ENCODE results near the gene EWSR1. TPM values are rescaled to one million over a fixed set of nuclear protein-coding genes. Genes with fewer than 3 reads are reported as not detected.

Gene EWSR1
- total RNA-seq, 2 experiments from 2014 or later: 292 to 309 TPM

DNA sequence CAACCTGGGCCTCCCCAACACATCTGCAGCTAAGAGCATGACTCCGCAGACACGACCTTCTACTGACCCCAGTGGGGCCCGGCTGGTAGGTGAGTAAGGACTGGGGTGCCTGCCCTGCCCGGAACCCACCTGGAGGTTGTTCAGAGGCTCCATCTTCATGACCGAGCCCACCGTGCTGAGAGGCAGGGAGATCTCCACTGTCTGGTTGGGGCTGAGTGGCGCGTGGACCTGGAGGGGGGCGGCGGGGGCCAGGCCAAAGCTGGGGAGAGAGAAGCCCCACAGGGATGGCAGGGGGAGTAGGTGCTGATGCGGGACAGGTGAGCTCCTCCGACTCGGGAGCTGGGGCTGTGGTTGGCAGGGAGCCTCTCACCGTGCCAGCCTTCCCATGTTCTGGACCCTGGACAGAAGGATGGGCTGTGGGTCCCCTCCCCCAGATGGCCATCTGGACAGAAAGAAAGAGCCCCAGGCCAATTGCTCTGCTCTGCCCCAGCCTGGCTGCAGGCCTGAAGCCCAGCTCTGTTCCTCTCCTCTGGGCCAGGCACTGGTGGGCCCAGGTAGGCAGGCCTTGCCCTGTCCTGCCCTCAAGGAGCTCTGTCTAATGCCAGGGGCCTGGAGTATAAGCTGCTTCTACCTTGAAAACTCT, 63.7 kb downstream of the EWSR1 start:
- Histone ChIP-seq H3K27me3 (ENCODE audit: control insufficient read depth in 1 of 2, insufficient read depth in 2 of 2, low read length in 2 of 2) (no peaks in the 10 kb centered on the region), H3K27ac (ENCODE audit: low read depth in 1 of 2, low read length in 2 of 2) (no peak overlapping the region), H3K4me1 (ENCODE audit: insufficient read depth, low read length) (no peaks in the 10 kb centered on the region), H3K36me3 (ENCODE audit: insufficient read depth, low read length) (peaks cover 65% of the 10 kb centered on the region), H3K4me3 (ENCODE audit: low read length) (no peak overlapping the region), H3K9me3 (ENCODE audit: control insufficient read depth in 1 of 2, insufficient read depth in 1 of 2, low read length in 2 of 2) (no peaks in the 10 kb centered on the region)
- Mint-ChIP-seq H3K27ac (no peak overlapping the region), H3K9me3 (no peaks in the 10 kb centered on the region), H3K27me3 (no peaks in the 10 kb centered on the region), H3K36me3 (ENCODE audit: low read depth) (peaks cover 55% of the 10 kb centered on the region), H3K4me3 (no peak overlapping the region), H3K4me1 (ENCODE audit: low read depth) (no peaks in the 10 kb centered on the region)
- intact Hi-C loops (cut with DNase I, micrococcal nuclease): no loop called here
- ChIA-PET CTCF (no interaction called here), POLR2A (no interaction called here)
- TF ChIP-seq, protein P1, sequence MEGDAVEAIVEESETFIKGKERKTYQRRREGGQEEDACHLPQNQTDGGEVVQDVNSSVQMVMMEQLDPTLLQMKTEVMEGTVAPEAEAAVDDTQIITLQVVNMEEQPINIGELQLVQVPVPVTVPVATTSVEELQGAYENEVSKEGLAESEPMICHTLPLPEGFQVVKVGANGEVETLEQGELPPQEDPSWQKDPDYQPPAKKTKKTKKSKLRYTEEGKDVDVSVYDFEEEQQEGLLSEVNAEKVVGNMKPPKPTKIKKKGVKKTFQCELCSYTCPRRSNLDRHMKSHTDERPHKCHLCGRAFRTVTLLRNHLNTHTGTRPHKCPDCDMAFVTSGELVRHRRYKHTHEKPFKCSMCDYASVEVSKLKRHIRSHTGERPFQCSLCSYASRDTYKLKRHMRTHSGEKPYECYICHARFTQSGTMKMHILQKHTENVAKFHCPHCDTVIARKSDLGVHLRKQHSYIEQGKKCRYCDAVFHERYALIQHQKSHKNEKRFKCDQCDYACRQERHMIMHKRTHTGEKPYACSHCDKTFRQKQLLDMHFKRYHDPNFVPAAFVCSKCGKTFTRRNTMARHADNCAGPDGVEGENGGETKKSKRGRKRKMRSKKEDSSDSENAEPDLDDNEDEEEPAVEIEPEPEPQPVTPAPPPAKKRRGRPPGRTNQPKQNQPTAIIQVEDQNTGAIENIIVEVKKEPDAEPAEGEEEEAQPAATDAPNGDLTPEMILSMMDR (IDR thresholded peaks at IDR 0.05): no peak
- DNase-seq (no peak), ATAC-seq (ENCODE audit: poor library complexity) (no peak)

DNA sequence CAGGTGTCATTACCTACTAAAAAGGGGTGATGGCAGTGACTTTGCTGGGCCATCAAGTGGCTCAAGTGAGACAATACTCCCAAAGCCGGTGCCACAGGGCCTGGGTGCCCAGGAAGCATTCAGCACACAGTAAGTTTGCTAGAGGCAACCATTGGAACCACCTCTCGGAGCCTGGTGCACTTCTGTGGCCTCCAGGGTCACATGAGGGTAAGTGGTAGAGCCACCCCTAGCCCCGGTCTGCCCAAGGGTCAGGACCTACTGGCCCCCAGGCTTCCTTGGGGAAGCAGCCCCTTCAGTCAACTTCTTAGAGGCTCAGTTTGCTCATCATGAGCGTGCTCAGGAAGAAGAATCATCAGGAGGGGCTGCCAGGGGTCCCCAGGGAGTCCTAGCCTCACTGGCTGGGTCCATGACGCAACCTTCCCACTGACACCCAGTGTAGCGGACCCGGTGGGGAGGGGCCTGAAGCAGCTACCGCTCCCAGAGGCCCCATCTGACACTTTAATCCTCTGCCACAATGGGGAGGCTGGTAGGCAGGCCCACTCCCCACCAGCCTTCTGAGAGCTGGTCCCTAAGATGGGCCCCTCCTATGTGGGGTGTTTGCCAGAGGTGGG, 64.9 kb downstream of the EWSR1 start:
- TF ChIP-seq, protein P1 (IDR thresholded peaks at IDR 0.05): no peak
- H3K9me3 Mint-ChIP-seq: no peaks in the 10 kb centered on the region
- Histone ChIP-seq H3K27me3 (ENCODE audit: control insufficient read depth in 1 of 2, insufficient read depth in 2 of 2, low read length in 2 of 2) (no peaks in the 10 kb centered on the region), H3K9me3 (ENCODE audit: control insufficient read depth in 1 of 2, insufficient read depth in 1 of 2, low read length in 2 of 2) (no peaks in the 10 kb centered on the region), H3K27ac (ENCODE audit: low read depth in 1 of 2, low read length in 2 of 2) (no peak overlapping the region), H3K4me3 (ENCODE audit: low read length) (no peak overlapping the region), H3K36me3 (ENCODE audit: insufficient read depth, low read length) (peaks cover 71% of the 10 kb centered on the region), H3K4me1 (ENCODE audit: insufficient read depth, low read length) (no peaks in the 10 kb centered on the region)
- DNase-seq (no peak), ATAC-seq (ENCODE audit: poor library complexity) (no peak)
- no peaks in the 10 kb centered on the region for H3K27me3 Mint-ChIP-seq
- intact Hi-C loops (cut with DNase I, micrococcal nuclease): no loop called here
- no peak overlapping the region for H3K27ac Mint-ChIP-seq
- ChIA-PET POLR2A (no interaction called here), CTCF (no interaction called here)
- H3K36me3 Mint-ChIP-seq (ENCODE audit: low read depth): peaks cover 61% of the 10 kb centered on the region
- H3K4me3 Mint-ChIP-seq: no peak overlapping the region
- H3K4me1 Mint-ChIP-seq (ENCODE audit: low read depth): no peaks in the 10 kb centered on the region

DNA sequence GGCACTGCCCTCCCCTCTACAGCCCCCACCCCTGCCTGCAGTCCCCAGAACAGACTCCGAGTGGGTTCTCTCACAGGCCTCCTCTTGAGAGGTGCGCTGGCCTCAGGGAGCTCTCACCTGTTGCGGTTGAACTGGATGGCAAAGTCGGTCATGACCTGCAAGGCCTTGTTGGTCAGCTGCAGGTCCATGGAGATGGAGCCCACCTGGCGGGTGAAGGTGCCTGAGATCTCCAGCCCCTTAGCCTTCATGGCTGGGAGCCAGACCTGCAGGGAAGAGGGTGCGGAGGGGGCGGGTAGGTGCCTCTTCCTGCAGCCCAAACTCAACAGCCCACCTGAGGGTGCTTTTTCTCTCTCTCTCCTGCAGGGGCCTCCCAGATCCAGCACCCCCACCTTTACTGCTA, 66.1 kb downstream of the EWSR1 start:
- ATAC-seq (ENCODE audit: poor library complexity) (no peak), DNase-seq (no peak)
- H3K4me3 Mint-ChIP-seq: no peak overlapping the region
- H3K9me3 Mint-ChIP-seq: no peaks in the 10 kb centered on the region
- TF ChIP-seq, protein P1 (IDR thresholded peaks at IDR 0.05): no peak
- ChIA-PET POLR2A (no interaction called here), CTCF (no interaction called here)
- no peaks in the 10 kb centered on the region for H3K27me3 ChIP-seq (ENCODE audit: control insufficient read depth in 1 of 2, insufficient read depth in 2 of 2, low read length in 2 of 2)
- intact Hi-C loops (cut with DNase I, micrococcal nuclease): no loop called here
- no peak overlapping the region for H3K4me3 ChIP-seq (ENCODE audit: low read length)
- peaks cover 71% of the 10 kb centered on the region for H3K36me3 ChIP-seq (ENCODE audit: insufficient read depth, low read length)
- no peaks in the 10 kb centered on the region for H3K9me3 ChIP-seq (ENCODE audit: control insufficient read depth in 1 of 2, insufficient read depth in 1 of 2, low read length in 2 of 2)
- no peaks in the 10 kb centered on the region for H3K27me3 Mint-ChIP-seq
- peaks cover 73% of the 10 kb centered on the region for H3K36me3 Mint-ChIP-seq (ENCODE audit: low read depth)
- no peaks in the 10 kb centered on the region for H3K4me1 ChIP-seq (ENCODE audit: insufficient read depth, low read length)
- no peak overlapping the region for H3K27ac Mint-ChIP-seq
- no peaks in the 10 kb centered on the region for H3K4me1 Mint-ChIP-seq (ENCODE audit: low read depth)
- no peak overlapping the region for H3K27ac ChIP-seq (ENCODE audit: low read depth in 1 of 2, low read length in 2 of 2)

All from CD4-positive, alpha-beta T cell (primary cell).